ENCODE measurements around the gene RBMS1. TPM values are rescaled to one million over a fixed set of nuclear protein-coding genes. Genes with fewer than 3 reads are reported as not detected.

RBMS1 gene
- total and polyA plus RNA-seq, 2 experiments from 2014 or later: 55.5 to 94.8 TPM

DNA sequence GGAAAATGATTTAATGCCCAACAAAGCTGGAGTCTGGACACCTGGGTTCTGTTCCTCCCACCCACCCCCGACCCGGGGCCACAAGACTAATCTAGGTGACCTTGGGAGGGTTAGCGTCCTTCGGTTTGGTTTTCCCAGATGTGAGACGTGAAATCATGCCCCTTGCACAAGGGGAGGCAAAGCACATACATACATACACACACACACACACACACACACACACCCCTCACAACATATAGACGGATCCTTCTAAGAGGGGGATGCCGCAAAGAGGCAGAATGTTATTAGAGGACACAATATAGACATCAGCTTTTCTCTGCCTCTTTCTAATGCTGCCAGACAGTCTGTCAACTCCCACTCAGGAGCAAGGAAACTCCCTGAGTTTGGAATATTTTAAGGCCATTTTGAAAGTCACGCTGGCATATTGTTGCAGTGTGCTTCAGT, 616 bp upstream of the RBMS1 start:
- no peaks in the 10 kb centered on the region for H3K36me3 ChIP-seq (ENCODE audit: insufficient read depth)
- H3K4me1 Mint-ChIP-seq: peaks cover 37% of the 10 kb centered on the region
- peak overlapping the region; percentile 74 for H3K4me3 ChIP-seq
- peaks cover 26% of the 10 kb centered on the region for H3K4me1 ChIP-seq (ENCODE audit: insufficient read depth)
- H3K36me3 Mint-ChIP-seq (ENCODE audit: low read depth): no peaks in the 10 kb centered on the region
- H3K4me2 ChIP-seq: peak overlapping the region; percentile 82
- no peak for ATAC-seq
- no peaks in the 10 kb centered on the region for H3K27me3 ChIP-seq (ENCODE audit: insufficient read depth)
- no peak for DNase-seq (ENCODE audit: low spot score)
- no peak overlapping the region for H3K27ac ChIP-seq (ENCODE audit: low read depth)
- no peaks in the 10 kb centered on the region for H4K20me1 ChIP-seq (replicated peaks; ENCODE audit: insufficient read depth)
- H3K4me3 Mint-ChIP-seq: peak overlapping the region; percentile 84
- no peaks in the 10 kb centered on the region for H3K9me2 ChIP-seq (ENCODE audit: insufficient read depth)
- TF ChIP-seq ZNF331 (CRISPR knock-in tag; IDR thresholded peaks at IDR 0.05; ENCODE audit: low read depth) (no peak), STAT1 (IDR thresholded peaks at IDR 0.05; ENCODE audit: unreplicated experiment) (no peak), EZH2 (IDR thresholded peaks at IDR 0.05; ENCODE audit: low read depth, unreplicated experiment) (no peak), ZNF114 (CRISPR knock-in tag; IDR thresholded peaks at IDR 0.05) (no peak), NANOG (IDR thresholded peaks at IDR 0.05; ENCODE audit: borderline replicate concordance) (no peak), ETS1 (IDR thresholded peaks at IDR 0.05) (no peak), CREB1 (CRISPR knock-in tag; IDR thresholded peaks at IDR 0.05; ENCODE audit: low read depth) (no peak)
- H3K27ac Mint-ChIP-seq: peak overlapping the region; percentile 80; the same call in 1 of the 2 replicates
- no peaks in the 10 kb centered on the region for H3K9me3 Mint-ChIP-seq
- peak overlapping the region; percentile 65; the same call in 1 of the 2 replicates for H2AFZ ChIP-seq
- no peaks in the 10 kb centered on the region for H3F3A ChIP-seq (replicated peaks; ENCODE audit: low read depth)
- H3K27me3 Mint-ChIP-seq (ENCODE audit: insufficient read depth, low read depth, poor library complexity): no peaks in the 10 kb centered on the region
- H3K79me2 ChIP-seq (replicated peaks; ENCODE audit: insufficient read depth): peaks cover 33% of the 10 kb centered on the region

DNA sequence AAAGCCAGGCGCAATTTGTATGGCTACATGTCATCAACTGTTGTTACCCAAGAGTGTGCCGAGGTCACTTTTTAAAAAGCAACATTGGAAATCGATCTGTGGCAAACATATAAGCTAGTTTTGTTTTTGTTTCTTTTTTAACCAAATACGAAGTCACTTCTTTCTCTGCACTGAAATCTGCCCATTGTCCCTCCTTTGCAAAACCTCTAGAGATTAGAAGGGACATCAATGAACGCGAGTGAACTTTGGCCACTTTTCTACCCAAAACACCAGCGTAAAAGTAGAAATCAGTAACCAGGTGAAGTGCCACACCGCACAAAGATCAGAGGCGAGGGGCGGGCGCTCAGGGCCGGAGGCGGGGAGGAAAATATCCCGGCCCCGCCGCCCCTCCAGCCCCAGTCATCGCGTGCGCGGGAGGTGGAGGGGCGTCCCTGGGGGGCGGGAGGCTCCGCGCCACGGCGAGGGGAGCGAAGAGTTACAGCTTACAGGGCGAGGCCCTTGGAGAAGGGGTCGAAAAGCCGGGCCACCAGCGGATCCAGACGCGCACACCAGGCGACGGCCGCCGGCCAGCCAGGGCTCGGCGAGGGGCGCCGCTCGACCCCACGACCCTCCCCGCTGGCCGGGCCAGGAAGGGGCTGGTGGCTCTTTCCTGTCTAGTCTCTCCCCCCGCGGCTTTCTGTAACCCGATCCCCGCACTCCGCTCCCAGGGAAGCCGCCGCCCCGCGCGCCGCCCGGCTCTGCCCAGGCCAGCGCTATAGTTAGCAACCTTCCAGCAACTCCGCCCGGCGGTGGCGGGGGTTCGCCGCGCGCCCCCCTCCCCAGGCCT, 993 bp downstream of the RBMS1 start:
- H3K36me3 Mint-ChIP-seq (ENCODE audit: low read depth): no peaks in the 10 kb centered on the region
- Histone ChIP-seq H3K9me2 (ENCODE audit: insufficient read depth) (no peaks in the 10 kb centered on the region), H3K27me3 (ENCODE audit: insufficient read depth) (no peaks in the 10 kb centered on the region), H3K79me2 (replicated peaks; ENCODE audit: insufficient read depth) (peaks cover 49% of the 10 kb centered on the region), H4K20me1 (replicated peaks; ENCODE audit: insufficient read depth) (no peaks in the 10 kb centered on the region), H3K4me1 (ENCODE audit: insufficient read depth) (peaks cover 33% of the 10 kb centered on the region), H2AFZ (peak overlapping the region; percentile 70; the same call in 1 of the 2 replicates), H3F3A (replicated peaks; ENCODE audit: low read depth) (no peaks in the 10 kb centered on the region), H3K36me3 (ENCODE audit: insufficient read depth) (no peaks in the 10 kb centered on the region), H3K4me3 (peak overlapping the region; percentile 74), H3K27ac (ENCODE audit: low read depth) (peak overlapping the region; percentile 86), H3K4me2 (peak overlapping the region; percentile 82)
- H3K4me3 Mint-ChIP-seq: peak overlapping the region; percentile 84
- peak; percentile 89 for ATAC-seq
- H3K27me3 Mint-ChIP-seq (ENCODE audit: insufficient read depth, low read depth, poor library complexity): no peaks in the 10 kb centered on the region
- peaks cover 47% of the 10 kb centered on the region for H3K4me1 Mint-ChIP-seq
- no peaks in the 10 kb centered on the region for H3K9me3 Mint-ChIP-seq
- peak overlapping the region; percentile 76 for H3K27ac Mint-ChIP-seq
- DNase-seq (ENCODE audit: low spot score): peak; percentile 93
- TF ChIP-seq CREB1 (CRISPR knock-in tag; IDR thresholded peaks at IDR 0.05; ENCODE audit: low read depth) (peak; percentile 57), POLR2AphosphoS5 (IDR thresholded peaks at IDR 0.05; ENCODE audit: low read depth) (peak; percentile 51), ETS1 (IDR thresholded peaks at IDR 0.05) (0 out of 2 replicates have a peak, but pooled peaks have one; percentile 24), CTCF (conservative IDR thresholded peaks at IDR 0.05; ENCODE audit: low read depth in 2 of 2) (no peak), EZH2 (IDR thresholded peaks at IDR 0.05; ENCODE audit: low read depth, unreplicated experiment) (no peak)

All from GM23338 (cell line).